ENCODE measurements around the gene HNRNPR. TPM values are rescaled to one million over a fixed set of nuclear protein-coding genes. Genes with fewer than 3 reads are reported as not detected.

Gene HNRNPR
- polyA plus RNA-seq, 3 donors, result 58.5 to 112 (median 82.9) TPM

DNA sequence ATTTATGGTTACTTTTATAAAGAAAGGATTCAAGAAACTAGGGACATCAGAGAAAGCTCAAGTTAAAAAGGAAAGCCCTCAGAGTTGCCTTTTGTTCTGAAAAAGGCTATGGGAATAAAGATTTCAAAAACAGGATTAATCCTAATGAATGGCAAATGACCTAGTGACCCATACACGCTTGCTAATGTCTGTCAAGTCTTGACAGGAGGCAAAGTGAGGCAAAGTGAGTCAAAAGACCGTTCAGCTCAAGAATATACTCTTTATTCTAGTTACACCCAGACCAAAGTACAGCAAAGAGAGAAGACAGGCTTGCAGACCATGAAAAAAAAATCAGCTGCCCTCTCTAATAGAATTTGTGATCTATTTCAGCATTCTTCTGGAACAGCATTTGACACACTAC is 22.1 kb upstream of the HNRNPR start:
- H3K79me2 ChIP-seq (ENCODE audit: insufficient read depth, low read length), result peaks cover 8% of the 10 kb centered on the region
- H3K4me3 ChIP-seq (replicated peaks in 1 of 3; ENCODE audit: low read depth in 2 of 3, low read length in 3 of 3), result no peak overlapping the region
- peaks cover 37% of the 10 kb centered on the region in 2 donors for H3K9me3 ChIP-seq (replicated peaks in 1 of 2; ENCODE audit: control insufficient read depth in 1 of 2, insufficient read depth in 1 of 2, low read length in 2 of 2)
- Mint-ChIP-seq H3K9me3 (peaks cover 25 to 42% (median 40%) of the 10 kb centered on the region in 7 donors), H3K36me3 (peaks cover 31 to 49% of the 10 kb centered on the region in 2 donors), H3K4me1 (peaks cover 31% of the 10 kb centered on the region), H3K4me3 (no peak overlapping the region), H3K27me3 (ENCODE audit: low read depth in 3 of 3) (peaks cover 0 to 2% (median under 1%) of the 10 kb centered on the region in 3 donors), H3K27ac (no peak overlapping the region)
- H3K27me3 ChIP-seq (ENCODE audit: control insufficient read depth in 2 of 2, insufficient read depth in 2 of 2, low read length in 2 of 2), result no peaks in the 10 kb centered on the region
- intact Hi-C loops (cut with micrococcal nuclease), result loop anchor here in 1 of 2 donors (10.0 kb wide), 1 partner anchor 1279 kb away; the partner anchor contains the start of gene SRRM1
- no peaks in the 10 kb centered on the region for H4K20me1 ChIP-seq (ENCODE audit: insufficient read depth, low read length)
- H3K4me1 ChIP-seq (ENCODE audit: control insufficient read depth in 1 of 2, insufficient read depth in 2 of 2, low read length in 2 of 2), result peaks cover 18 to 30% of the 10 kb centered on the region in 2 donors
- H3K27ac ChIP-seq (ENCODE audit: low read depth in 1 of 2, low read length in 2 of 2), result no peak overlapping the region
- no peak overlapping the region for H3K4me2 ChIP-seq (replicated peaks; ENCODE audit: extremely low read depth, low read length, poor library complexity, severe bottlenecking)
- TF ChIP-seq, protein P1, sequence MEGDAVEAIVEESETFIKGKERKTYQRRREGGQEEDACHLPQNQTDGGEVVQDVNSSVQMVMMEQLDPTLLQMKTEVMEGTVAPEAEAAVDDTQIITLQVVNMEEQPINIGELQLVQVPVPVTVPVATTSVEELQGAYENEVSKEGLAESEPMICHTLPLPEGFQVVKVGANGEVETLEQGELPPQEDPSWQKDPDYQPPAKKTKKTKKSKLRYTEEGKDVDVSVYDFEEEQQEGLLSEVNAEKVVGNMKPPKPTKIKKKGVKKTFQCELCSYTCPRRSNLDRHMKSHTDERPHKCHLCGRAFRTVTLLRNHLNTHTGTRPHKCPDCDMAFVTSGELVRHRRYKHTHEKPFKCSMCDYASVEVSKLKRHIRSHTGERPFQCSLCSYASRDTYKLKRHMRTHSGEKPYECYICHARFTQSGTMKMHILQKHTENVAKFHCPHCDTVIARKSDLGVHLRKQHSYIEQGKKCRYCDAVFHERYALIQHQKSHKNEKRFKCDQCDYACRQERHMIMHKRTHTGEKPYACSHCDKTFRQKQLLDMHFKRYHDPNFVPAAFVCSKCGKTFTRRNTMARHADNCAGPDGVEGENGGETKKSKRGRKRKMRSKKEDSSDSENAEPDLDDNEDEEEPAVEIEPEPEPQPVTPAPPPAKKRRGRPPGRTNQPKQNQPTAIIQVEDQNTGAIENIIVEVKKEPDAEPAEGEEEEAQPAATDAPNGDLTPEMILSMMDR (IDR thresholded peaks at IDR 0.05), result no peak
- H3K9ac ChIP-seq (ENCODE audit: insufficient read depth, low read length, poor library complexity, severe bottlenecking), result no peak overlapping the region
- peaks cover 11 to 47% of the 10 kb centered on the region in 2 donors for H3K36me3 ChIP-seq (replicated peaks in 1 of 2; ENCODE audit: control insufficient read depth in 1 of 2, insufficient read depth in 2 of 2, low read length in 2 of 2)
- no peak overlapping the region for H2AFZ ChIP-seq (ENCODE audit: insufficient read depth, low read depth, low read length, poor library complexity, severe bottlenecking)
- 100% methylated on average over 1 of the region's 2 CpGs for WGBS (ENCODE audit: insufficient coverage)
- no peak for DNase-seq

DNA sequence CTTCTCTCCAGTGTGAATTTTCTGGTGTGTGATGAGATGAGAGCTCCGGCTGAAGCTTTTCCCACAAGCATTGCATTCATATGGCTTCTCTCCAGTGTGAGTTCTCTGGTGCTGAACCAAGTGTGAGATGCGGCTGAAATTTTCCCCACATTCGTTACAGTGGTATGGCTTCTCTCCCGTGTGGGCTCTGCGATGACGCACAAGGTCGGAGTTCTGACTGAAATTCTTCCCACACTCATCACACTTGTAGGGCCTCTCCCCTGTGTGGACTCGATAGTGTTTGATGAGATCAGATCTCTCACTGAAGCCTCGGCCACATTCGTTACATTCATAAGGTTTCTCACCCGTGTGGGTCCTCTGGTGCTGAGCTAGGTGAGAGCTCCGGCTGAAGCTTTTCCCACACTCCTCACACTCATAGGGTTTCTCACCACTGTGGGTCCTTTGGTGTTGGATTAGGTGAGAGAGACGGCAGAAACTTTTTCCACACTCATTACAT is 18.2 kb upstream of the HNRNPR start:
- WGBS (ENCODE audit: insufficient coverage), result 100% methylated on average over 3 of the region's 13 CpGs
- Histone ChIP-seq H3K36me3 (replicated peaks in 1 of 2; ENCODE audit: control insufficient read depth in 1 of 2, insufficient read depth in 2 of 2, low read length in 2 of 2) (peaks cover 11 to 60% of the 10 kb centered on the region in 2 donors), H2AFZ (ENCODE audit: insufficient read depth, low read depth, low read length, poor library complexity, severe bottlenecking) (no peak overlapping the region), H3K4me1 (ENCODE audit: control insufficient read depth in 1 of 2, insufficient read depth in 2 of 2, low read length in 2 of 2) (peaks cover 2 to 7% of the 10 kb centered on the region in 2 donors), H3K9me3 (replicated peaks in 1 of 2; ENCODE audit: control insufficient read depth in 1 of 2, insufficient read depth in 1 of 2, low read length in 2 of 2) (peaks cover 53 to 66% of the 10 kb centered on the region in 2 donors), H3K79me2 (ENCODE audit: insufficient read depth, low read length) (peaks cover 2% of the 10 kb centered on the region), H4K20me1 (ENCODE audit: insufficient read depth, low read length) (no peaks in the 10 kb centered on the region), H3K4me2 (replicated peaks; ENCODE audit: extremely low read depth, low read length, poor library complexity, severe bottlenecking) (no peak overlapping the region), H3K27ac (ENCODE audit: low read depth in 1 of 2, low read length in 2 of 2) (no peak overlapping the region), H3K27me3 (ENCODE audit: control insufficient read depth in 2 of 2, insufficient read depth in 2 of 2, low read length in 2 of 2) (no peaks in the 10 kb centered on the region), H3K4me3 (replicated peaks in 1 of 3; ENCODE audit: low read depth in 2 of 3, low read length in 3 of 3) (peak overlapping the region in 1 of 3 experiments; percentile 28), H3K9ac (ENCODE audit: insufficient read depth, low read length, poor library complexity, severe bottlenecking) (no peak overlapping the region)
- TF ChIP-seq, protein P1 (IDR thresholded peaks at IDR 0.05), result no peak
- DNase-seq, result no peak
- Mint-ChIP-seq H3K9me3 (peaks cover 43 to 69% (median 66%) of the 10 kb centered on the region in 7 donors), H3K36me3 (peaks cover 44 to 59% of the 10 kb centered on the region in 2 donors), H3K4me1 (peaks cover 10% of the 10 kb centered on the region), H3K27me3 (ENCODE audit: low read depth in 3 of 3) (peaks cover 0 to 1% (median 0%) of the 10 kb centered on the region in 3 donors), H3K4me3 (no peak overlapping the region), H3K27ac (peak overlapping the region in 2 of 7 donors; percentile 18 to 20)
- intact Hi-C loops (cut with micrococcal nuclease), result loop anchor here in 1 of 2 donors (10.0 kb wide), 1 partner anchor 1283 kb away; the partner anchor contains the start of gene SRRM1
